NCI-H146 (cell line): Measurements from ENCODE around the gene LOXL1.

Experiments used
- DNase-seq: peaks from one replicate; lab custom pipeline; 2025; lab: John Stamatoyannopoulos, UW

LOXL1 gene

DNA sequence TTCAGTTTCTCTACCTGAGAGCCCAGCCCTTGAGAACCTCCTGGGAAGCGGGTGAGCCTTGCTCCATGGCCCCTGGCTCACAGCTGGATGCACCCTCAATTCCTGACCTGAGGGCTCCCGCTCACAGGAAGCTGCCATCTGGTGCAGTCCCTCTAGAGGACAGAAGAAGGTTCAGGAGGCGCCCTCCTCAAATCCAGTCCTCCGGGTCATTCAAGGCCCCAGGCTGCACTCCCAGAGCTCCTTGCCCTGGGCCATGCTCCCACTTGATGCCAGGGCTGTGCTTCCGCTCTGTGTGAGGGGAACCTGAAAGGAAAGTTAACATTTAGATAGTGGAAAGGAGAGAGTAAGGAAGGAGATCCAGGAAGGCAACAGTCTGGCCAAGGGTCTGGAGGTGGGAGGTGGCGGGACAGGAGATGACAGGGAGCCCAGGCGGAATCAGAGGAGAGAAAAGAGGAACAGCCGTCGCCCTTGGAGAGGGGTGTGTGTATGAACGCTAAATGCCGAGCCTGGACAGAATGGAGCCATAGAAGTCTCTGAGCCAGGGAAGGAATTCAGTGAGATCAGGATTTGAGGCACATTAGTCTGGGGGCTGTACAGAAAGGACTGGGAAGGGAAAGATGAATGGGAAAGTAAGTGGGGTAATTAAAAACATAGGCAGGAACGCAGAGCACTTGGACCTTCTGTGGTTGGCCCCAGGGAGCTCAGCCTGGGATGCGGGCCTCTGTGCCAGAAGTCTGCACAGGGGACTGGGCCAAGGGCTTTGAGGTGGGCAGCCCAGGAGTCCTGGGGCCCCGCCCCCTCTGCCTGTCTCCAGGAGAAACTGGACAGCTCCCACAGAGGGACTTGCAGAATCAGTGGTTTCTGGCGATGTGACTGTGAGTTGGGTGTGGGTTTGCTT lies 26.8 kb upstream of the LOXL1 start:
- no peak for DNase-seq

DNA sequence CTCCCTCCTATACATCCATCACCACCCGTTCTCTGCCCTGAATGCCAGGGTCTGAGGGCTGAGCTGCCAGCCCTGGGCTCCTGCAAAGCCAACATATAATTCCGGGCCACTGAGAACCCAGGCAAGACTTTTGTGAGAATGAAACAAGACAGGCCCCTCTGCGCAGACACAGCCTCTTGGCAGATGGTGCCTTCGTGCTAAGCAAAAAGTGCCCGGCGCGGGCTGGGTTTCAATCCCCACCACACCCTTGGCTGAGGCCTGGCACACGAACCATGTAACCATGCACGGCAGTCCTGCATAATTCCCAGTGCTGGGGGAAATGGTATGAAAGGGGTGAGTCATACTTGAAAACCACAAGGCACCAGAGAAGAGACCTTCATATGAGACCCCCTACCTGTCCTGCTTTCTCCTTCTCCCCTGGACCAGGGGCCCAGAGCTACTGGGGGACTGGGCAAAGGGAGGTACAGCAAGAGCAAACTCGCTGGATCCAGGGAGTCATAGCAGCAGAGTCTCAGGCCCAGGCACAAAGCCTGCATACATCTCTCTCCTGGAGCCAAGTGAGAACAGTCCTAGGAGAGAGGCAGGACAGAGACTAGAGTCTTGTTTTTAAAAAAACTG lies 26.1 kb upstream of the LOXL1 start:
- no peak for DNase-seq

DNA sequence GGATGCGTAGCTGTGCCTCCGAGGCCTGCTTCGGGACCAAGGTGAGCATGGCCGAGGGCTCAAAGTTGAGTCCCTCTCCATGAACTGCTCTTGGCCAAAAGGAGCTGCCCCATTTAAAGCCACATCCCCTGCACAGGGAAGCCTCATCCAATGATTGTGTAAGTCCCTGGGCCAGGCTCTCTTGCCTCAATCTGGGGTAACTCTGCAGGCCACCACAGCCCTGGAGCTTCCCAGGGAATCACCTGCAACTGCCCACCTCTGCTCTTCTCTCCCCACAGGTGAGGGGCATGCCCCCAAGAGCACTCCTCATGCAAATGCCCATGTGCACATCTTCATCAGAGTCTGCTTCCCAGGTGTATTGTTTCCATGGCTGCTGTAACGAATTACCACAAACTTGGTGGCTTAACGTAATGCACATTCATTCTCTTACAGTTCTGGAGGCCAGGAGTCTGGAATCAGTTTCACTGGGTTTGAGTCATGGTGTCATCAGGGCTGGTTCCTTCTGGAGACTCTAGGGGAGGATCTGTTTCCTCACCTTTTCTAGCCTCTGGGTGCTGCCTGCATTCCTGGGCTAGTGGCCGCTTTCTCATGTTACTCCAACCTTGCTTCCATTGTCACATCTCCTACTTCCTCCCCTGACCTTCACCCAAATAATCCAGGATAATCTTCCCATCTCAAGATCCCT lies 25.0 kb upstream of the LOXL1 start:
- DNase-seq = no peak

DNA sequence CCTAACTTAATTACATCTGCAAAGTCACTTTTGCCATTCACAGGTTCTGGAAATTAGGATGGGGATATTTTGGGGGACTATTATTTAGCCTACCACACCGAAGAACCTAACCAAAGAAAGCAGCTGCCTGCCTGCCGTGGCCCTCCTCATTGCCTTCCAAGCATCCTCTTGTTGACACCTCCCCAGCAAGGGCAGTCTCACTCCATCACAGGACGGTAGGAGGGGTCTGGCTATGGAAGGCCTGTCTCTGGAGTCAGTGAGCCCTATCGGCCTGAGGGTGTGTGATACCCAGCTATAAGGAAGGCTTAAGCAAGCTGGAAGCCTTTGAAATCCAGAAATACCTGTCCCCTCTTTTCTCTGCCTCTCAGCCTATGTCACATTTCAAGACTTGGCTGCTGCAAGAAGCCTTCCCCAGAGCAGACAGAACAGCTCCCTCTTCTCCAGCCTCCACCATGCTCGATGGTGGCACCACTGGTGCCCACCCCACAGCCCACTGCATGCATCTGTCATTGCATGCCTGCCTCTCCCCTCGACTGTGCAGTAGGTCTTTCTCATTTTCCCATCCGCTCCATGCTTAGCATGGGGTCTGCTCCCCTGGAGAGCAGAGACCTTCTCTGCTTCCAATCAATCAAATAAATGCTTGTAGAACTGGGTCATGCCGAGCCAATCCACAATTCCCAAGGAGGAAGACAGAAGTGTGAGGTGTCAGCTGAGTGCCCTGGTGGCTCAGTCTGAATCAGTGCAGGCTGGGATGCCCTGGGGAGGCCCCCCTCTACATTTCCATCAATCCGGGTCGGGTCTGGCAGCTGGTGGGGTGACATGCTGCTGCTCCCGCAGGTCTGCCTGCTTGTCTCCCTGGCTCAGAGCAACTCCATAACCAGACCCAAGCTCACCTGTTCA lies 23.9 kb upstream of the LOXL1 start:
- DNase-seq = no peak

DNA sequence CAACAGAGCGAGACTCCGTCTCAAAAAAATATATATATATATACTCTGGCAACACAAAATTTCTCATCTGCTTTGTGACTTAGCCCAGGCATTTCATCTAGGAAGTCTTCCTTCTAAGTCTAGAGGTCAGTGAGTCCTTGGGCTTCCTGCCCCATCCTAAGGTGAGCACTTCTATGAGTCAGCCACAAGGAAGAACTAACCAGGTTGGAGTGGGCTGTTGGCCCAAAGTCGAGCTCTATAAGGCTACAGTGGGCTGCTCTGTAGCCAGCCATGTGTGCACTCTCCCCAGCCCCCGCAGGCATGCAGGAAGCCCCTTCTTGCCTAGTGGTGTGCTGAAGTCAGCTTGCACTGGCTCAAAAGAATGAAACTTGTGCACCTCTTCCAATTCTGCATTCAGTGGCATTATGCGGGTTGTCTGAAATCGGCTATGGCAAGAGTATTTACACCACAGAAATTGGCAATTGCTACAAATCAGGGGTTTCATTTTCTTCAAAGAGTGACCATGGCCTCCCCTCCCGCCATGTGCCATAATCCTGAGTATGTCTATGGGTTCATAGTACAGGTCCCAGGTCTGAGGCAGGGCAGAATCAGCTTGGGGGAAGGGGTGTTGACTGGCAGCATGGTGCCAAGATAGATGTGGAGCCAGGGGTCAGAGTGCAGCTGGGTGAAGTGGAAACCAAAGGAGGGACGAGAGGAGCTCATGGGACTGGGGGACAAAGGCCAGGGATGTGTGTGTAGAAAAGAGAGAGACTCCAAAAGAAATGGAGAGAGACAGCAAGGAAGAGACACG lies 22.0 kb upstream of the LOXL1 start:
- DNase-seq = no peak

DNA sequence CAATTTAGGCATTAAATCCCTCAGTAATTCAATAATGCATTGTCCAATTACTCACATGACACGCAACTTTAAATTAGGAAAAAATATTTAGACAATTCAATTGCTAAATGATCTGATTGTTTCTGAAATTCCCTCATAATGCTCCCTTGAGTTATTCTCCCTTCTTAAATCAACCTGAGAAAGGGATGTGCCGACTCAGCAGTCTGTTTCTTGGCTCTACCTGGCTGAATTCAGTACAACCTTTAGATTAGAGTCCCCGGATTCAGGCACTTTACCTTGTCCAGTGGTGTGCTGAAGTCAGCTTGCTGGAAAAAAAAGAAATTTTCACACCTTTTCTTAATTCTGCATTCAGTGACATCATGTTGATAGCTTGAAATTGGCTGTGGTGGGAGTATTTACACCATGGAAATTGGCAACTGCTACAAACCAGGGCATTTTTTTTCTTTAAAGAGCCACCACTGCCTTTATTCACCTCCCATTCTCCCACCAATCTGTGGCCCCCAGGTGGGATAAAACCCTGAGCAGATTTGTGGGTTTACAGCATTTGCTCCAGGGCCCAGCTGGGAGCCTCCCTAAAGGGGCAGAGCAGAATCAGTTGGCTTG lies 20.9 kb upstream of the LOXL1 start:
- DNase-seq = no peak

DNA sequence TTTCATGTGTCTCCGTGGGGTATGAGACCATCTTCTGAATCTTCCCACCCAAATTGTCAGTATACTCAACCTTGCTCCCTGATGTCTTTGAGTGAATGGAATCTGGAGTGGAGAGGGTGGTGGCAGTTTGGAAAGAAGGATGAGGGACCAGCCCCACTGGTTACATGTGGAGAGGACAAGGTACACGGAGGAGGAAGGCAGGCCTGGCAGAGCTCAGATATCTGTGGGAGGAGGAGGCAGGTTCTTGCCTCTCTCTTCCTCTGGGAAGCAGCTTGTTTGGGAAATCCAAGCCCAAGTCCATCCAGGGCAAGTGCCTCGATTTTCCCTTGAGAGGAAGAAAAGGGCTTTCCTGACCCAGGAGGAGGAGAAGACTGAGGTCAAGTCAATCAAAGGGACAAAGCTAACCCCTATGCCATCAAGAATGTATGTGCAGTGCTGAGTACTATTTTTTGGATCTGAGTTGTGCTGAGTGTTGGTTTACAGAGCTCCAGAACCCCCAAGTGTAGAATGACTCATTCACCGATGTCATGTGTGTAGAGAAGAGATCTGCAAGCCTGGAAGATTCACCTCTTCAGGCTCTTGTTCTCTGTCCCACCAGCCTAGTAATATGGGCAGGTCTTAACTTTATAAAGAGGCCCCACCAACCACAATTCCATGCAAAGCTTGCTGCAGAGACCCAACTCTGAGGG lies 19.8 kb upstream of the LOXL1 start:
- DNase-seq = no peak

DNA sequence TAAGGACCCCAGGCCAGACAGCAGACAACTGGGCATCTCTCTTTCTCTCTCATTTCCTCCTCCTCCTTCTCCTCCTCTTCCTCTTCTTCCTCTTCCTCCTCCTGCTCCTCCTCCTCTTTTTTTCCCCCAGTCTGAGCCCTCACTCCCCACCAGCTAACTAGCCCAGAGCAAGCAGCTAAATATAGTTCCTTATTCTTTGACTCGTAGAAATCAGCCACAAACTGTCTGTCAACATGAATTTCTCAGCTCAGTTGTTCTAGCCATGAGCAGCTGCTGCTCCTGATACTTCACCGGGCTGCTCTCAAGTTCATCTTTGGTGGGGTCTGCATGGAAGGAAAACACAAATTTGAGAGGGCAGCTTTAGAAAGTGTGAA lies 19.2 kb upstream of the LOXL1 start:
- DNase-seq = no peak

DNA sequence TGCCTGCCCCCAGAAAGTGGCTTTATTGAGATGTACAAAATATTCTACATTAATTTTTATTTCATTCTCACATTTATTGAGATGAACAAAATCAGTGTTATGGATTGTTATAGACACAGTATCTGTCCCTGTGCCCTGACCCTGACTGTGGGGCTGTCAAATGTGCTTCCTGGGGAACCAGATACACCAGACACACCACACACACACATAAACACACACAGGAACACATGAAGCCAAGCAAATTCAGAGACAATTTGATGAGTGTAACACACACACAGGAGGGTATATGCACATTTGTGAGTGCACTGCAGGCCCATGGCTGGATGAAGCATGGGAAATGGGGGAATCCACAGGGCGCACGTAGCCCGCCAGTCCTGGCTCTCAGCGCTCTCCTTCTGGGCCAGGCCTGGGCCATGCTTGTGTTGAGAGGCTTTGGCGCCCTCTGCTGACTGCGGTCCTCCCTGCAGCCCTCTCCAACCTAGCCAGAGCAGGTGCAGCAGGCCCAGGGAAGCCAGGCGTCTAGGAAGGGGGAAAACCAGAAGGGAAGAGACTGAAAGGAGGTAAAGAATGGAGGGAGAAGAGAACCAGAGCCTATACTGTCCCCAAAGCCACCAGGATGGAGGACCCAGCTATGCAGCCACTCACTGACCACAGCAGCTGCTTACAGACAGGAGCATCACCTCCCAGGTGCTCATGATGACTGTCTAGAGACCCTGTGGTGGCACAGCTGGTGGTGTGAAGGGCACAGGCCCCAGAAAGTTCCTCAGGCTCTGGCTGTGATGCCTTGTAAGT lies 18.0 kb upstream of the LOXL1 start:
- DNase-seq = peak; percentile 59

DNA sequence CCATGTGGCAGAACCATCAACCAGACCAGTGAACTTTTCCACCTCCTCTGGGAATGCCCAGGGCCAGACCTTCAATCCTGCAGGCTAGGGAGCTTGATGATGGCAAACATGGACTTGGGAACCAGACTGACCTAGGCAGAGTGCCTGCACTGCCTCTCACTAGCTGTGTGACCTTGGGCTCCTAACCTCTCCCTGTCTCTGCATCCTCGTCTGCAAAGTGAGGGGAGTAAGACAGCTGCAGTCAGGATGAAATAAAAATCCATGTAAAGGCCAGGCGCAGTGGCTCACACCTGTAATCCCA lies 17.5 kb upstream of the LOXL1 start:
- DNase-seq = no peak

DNA sequence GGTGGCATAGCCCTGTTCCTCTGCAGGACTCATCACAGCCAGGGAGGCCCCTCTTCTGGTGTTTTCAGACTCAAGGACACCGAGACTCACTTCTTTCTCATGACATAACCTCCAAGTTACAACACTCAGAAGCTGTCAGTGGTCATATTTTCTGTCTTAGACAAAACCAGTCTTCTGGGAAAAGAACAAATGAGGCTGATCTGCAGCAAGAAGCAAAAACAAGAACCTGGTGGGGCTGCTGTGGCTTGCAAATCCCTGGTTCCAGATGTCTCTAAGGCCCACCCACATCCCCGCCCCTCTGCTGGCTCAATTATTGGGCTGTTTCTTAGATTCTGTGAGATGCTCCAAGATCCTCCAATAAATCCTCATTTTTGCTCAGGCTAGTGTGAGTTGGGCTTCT lies 16.6 kb upstream of the LOXL1 start:
- no peak for DNase-seq

DNA sequence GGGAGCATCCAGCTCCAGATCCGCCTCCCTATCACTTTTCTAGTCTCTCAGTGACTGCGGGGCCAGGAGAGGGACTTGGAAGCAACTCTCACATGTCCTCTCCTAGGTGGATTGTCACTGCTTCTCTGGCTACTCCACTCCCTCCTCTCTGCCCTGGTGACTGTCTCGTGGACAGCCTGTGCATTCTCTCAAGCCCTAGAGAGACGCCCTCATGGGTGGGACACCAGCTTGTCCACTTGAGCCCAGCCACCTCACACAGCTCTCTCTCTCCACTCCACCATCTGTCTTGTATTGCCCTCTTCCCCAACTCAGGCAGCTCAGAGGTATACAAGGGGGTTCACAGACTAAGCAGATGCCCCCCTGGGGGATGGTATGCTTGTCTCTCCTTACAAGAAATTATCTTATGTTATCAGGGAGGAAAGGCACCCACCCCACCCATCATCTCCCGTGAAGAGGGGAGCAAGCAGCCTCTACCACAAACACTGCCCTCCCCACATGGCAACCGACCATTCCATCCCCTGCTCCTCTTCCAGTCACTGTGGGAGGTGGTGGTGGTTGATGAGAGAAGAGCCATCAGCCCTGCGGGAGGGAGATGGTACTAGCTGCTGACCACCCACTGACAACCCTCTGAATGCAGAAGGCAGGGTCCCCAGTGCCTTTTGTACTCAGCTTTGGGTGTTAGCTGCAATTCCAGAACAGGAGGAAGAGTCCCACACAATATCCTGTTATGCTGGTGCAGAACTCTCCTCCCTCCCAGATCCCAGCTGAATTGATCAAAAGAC lies 15.5 kb upstream of the LOXL1 start:
- no peak for DNase-seq

DNA sequence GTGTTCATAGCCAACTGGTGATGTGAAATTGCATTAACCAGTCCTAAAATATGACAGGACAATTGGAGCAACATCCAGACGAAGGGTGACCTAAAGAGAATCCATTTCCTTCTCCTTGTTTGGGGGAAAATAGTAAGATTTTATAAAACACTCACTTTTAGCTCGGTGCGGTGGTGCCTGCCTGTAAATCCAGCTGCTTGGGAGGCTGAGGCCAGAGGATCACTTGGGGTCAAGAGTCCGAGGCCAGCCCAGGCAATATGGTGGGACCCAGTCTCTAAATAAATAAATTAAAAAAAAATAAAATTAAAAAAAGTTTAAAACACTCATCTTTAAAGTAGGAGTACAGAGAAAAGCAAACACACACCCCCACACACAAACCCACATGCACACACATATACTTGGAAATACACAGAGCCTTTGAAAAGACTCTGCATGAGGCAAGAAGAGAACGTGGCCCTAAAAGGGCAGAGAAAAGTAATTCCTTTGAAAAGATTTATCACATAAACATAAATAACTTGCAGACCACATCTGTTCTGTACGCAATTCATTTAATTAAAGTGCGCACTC lies 14.1 kb upstream of the LOXL1 start:
- no peak for DNase-seq

DNA sequence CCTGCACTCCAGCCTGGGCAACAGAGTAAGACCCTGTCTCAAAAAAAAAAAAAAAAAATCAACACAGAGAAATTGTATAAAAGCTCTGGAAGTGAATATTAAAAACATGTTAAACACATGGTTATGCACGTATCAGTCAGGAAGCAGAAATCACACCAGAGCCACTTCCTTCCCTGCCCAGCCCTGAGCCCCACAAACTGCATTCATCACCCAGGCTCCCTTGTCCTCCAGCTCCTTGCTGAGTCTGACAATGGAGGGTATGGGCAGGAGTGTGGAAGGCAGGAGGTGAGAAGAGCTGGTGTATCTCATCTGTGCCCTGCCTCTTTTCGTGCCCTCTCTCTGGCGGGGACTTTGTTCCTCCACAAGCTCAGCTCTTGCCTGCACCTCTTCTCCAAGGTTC lies 12.1 kb upstream of the LOXL1 start:
- no peak for DNase-seq

DNA sequence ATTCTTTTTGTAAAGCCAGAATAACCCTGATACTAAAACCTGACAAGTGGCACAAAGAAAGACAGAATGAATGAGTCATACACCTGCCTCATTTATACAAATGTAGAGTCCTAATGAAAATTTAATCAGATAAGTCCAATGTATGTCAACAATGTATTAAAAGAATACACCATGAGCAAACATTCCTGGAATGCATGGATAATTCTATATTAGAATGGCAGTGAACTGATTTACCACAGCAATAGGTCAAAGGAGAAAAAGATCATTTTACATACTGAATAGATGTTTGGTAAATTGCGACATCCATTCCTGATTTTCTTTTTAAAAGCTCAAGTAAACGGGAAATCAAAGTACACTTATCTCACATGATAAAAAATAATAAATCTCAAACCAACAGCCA lies 11.2 kb upstream of the LOXL1 start:
- peak; percentile 38 for DNase-seq

DNA sequence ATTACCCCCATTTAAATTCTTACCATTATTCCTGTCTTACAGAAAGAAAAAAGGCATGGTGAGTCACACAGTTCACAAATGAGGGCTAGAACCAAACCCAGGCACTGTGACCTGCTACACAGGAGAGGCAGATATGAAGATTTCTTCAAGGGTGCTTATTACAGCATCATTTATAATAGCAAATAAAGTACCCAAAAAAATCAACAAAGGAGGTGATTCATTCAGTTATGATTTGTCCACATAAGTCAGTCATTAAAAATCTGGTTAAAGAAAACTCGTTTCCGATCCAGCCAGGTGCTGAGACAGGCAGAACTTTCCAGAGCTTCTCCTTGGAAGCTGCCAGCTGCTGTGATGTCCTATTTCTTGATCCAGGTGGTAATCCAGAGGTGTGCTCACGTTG lies 7.5 kb upstream of the LOXL1 start:
- no peak for DNase-seq

DNA sequence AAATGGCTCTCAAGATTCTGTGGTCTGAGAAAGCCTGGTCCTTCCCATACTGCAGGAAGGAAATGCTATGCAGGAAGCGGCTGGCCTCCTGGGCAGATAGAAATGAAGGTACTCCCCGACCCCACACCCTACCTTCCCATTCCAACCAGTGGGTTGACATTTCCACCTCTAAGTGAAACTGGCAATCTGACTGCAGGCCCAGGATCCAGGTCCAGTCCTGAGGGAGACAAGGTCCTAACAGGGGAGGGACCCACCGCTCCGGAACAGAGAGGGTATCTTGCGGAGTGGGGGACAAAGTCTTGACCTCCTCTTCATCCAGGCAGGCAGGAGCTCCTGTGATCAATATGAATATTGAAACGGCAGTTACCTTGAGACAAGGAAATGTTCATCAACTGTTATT lies 6.6 kb upstream of the LOXL1 start:
- no peak for DNase-seq

DNA sequence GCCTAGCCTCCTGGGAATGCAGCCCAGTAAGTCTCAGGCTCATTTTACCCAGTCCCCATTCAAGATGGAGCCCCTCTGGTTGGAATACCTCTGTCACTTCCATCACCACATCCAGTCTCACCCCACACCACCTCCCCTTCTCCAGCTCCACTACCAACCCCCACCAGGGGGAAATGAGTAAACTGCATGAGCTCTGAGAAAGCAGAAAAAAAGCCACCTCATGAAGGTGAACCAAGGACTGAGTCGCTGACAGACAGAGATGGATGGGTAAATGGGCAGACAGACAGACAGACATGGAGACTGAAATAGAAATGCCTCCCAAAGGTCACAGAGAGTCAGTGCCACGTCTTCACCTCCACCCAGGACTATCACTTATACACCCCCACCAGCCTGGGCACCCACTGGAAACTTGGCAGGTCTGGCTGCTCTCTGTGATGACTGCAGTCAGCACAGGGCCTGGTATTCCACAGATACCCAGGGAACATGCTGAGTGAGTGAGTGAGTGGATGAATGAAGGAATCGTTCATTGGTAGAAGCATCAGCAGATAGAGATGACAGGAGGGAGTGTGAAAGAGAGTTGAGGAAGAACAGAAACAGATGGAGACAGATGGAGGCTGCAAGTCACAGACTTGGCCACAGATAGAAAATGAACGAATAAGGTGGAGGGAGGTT lies 4.9 kb upstream of the LOXL1 start:
- no peak for DNase-seq
